GM12865 (cell line): ENCODE results near the gene CARD11.

ENCODE experiments used
- DNase-seq: peaks from one replicate; pipeline ENCODE4 v3.0.0; 2010; ENCODE audit warnings: low read depth
- H3K4me3 ChIP-seq: 2 replicates; pipeline ENCODE4 v1.5.1; 2011; ENCODE audit warnings: mild to moderate bottlenecking, low read depth, low read length, control low read depth
- CTCF ChIP-seq: IDR thresholded peaks from 2 replicates; pipeline ENCODE4 v1.5.1; 2011; ENCODE audit warnings: low read length, control low read depth, low read depth, inconsistent platforms; ENCODE audit not compliant: insufficient read depth; ENCODE audit errors: missing control alignments

Gene CARD11

GRCh38 chr7:2980401-2981102 is 63.1 kb downstream of the CARD11 start:
- no peak for TF ChIP-seq CTCF
- no peak for DNase-seq
- H3K4me3 ChIP-seq: no peak overlapping the region

GRCh38 chr7:2979951-2980350 is 63.7 kb downstream of the CARD11 start:
- no peak for DNase-seq
- TF ChIP-seq CTCF: no peak
- H3K4me3 ChIP-seq: peak overlapping the region; percentile 38; the same call in 1 of the 2 replicates

- peak; percentile 44 for DNase-seq
- H3K4me3 ChIP-seq: peak overlapping the region; percentile 38
- TF ChIP-seq CTCF: peak; percentile 11
These were observed 64.5 kb downstream of the CARD11 start for GRCh38 chr7:2979201-2979631.

GRCh38 chr7:2978408-2978807 is 65.3 kb downstream of the CARD11 start:
- peak; percentile 95 for DNase-seq
- H3K4me3 ChIP-seq: peak overlapping the region; percentile 38
- no peak for TF ChIP-seq CTCF

- H3K4me3 ChIP-seq: no peak overlapping the region
- DNase-seq: no peak
- TF ChIP-seq CTCF: no peak
These were observed 67.8 kb downstream of the CARD11 start for GRCh38 chr7:2975821-2976371.

GRCh38 chr7:2974093-2974819 is 69.4 kb downstream of the CARD11 start:
- H3K4me3 ChIP-seq: no peak overlapping the region
- DNase-seq: no peak
- no peak for TF ChIP-seq CTCF
